GM23338 (cell line): ENCODE data around the gene RASIP1. TPM values are rescaled to one million over a fixed set of nuclear protein-coding genes. Genes with fewer than 3 reads are reported as not detected.

Experiments
- ATAC-seq: fragments of 200-7000 bp; cut with Tn5 transposase; 3 replicates; pipeline ENCODE4 v1.9.1; 2020
- DNase-seq: peaks from one replicate; pipeline ENCODE4 v3.0.0-alpha.2; 2015; ENCODE audit warnings: low spot score
- H2AFZ ChIP-seq: fragments of 200-600 bp; sonication (generic); 2 replicates; pipeline ENCODE4 v1.8.0; 2016; ENCODE audit warnings: antibody characterized with exemption, mild to moderate bottlenecking, moderate library complexity
- H3F3A ChIP-seq: fragments of 200-600 bp; sonication (generic); replicated peaks from 2 replicates; pipeline ENCODE4 v1.8.0; 2017; ENCODE audit warnings: antibody characterized with exemption, mixed run types, low read depth
- H3K27ac ChIP-seq: fragments of 200-600 bp; sonication (generic); 2 replicates; pipeline ENCODE4 v1.6.1; 2016; ENCODE audit warnings: low read depth
- H3K27me3 ChIP-seq: fragments of 200-600 bp; sonication (generic); 2 replicates; pipeline ENCODE4 v1.8.0; 2016; ENCODE audit warnings: mild to moderate bottlenecking, mixed run types, moderate library complexity; ENCODE audit not compliant: insufficient read depth
- H3K36me3 ChIP-seq: fragments of 200-600 bp; sonication (generic); 2 replicates; pipeline ENCODE4 v1.8.0; 2016; ENCODE audit warnings: mild to moderate bottlenecking; ENCODE audit not compliant: insufficient read depth
- H3K4me1 ChIP-seq: fragments of 200-600 bp; sonication (generic); 2 replicates; pipeline ENCODE4 v1.8.0; 2016; ENCODE audit warnings: mild to moderate bottlenecking, moderate library complexity; ENCODE audit not compliant: insufficient read depth
- H3K4me2 ChIP-seq: fragments of 200-600 bp; sonication (generic); 2 replicates; pipeline ENCODE4 v1.7.1; 2017; ENCODE audit warnings: mixed run types
- H3K4me3 ChIP-seq: fragments of 200-600 bp; sonication (generic); 2 replicates; pipeline ENCODE4 v1.6.1; 2016; ENCODE audit warnings: mixed run types
- H3K79me2 ChIP-seq: fragments of 200-600 bp; sonication (generic); replicated peaks from 2 replicates; pipeline ENCODE4 v1.8.0; 2017; ENCODE audit warnings: mild to moderate bottlenecking; ENCODE audit not compliant: insufficient read depth
- H3K9me2 ChIP-seq: fragments of 200-600 bp; sonication (generic); 2 replicates; pipeline ENCODE4 v1.8.0; 2017; ENCODE audit not compliant: insufficient read depth
- H4K20me1 ChIP-seq: fragments of 200-600 bp; sonication (generic); replicated peaks from 2 replicates; pipeline ENCODE4 v1.8.0; 2017; ENCODE audit warnings: mild to moderate bottlenecking; ENCODE audit not compliant: insufficient read depth
- H3K27ac Mint-ChIP-seq: 2 replicates; pipeline ENCODE4 v1.8.0; 2020; ENCODE audit warnings: inconsistent platforms, mild to moderate bottlenecking, moderate library complexity, mixed read lengths
- H3K27me3 Mint-ChIP-seq: 3 replicates; pipeline ENCODE4 v1.8.0; 2022; ENCODE audit warnings: low read depth, mild to moderate bottlenecking, moderate library complexity, mixed read lengths, inconsistent platforms; ENCODE audit not compliant: insufficient read depth, poor library complexity
- H3K36me3 Mint-ChIP-seq: 3 replicates; pipeline ENCODE4 v1.8.0; 2021; ENCODE audit warnings: low read depth, mild to moderate bottlenecking, inconsistent platforms, moderate library complexity, mixed read lengths
- H3K4me1 Mint-ChIP-seq: 3 replicates; pipeline ENCODE4 v1.8.0; 2020; ENCODE audit warnings: mild to moderate bottlenecking, inconsistent platforms, mixed read lengths
- H3K4me3 Mint-ChIP-seq: 3 replicates; pipeline ENCODE4 v1.8.0; 2021; ENCODE audit warnings: moderate library complexity, mild to moderate bottlenecking, inconsistent platforms, mixed read lengths
- H3K9me3 Mint-ChIP-seq: 3 replicates; pipeline ENCODE4 v1.8.0; 2020; ENCODE audit warnings: moderate library complexity, mild to moderate bottlenecking, inconsistent platforms, mixed read lengths
- CREB1 ChIP-seq: fragments of 250-450 bp; sonication (Bioruptor Pico); IDR thresholded peaks from 2 replicates; pipeline ENCODE4 v1.5.0; 2020; ENCODE audit warnings: low read depth, mild to moderate bottlenecking, moderate library complexity
- EZH2 ChIP-seq: fragments of 200-600 bp; sonication (generic); IDR thresholded peaks from one replicate; pipeline ENCODE4 v1.8.0; 2017; ENCODE audit warnings: antibody characterized with exemption, mild to moderate bottlenecking, low read depth; ENCODE audit not compliant: unreplicated experiment
- EZH2phosphoT487 ChIP-seq: fragments of 200-600 bp; sonication (generic); IDR thresholded peaks from one replicate; pipeline ENCODE4 v1.8.1; 2018; ENCODE audit warnings: antibody characterized with exemption; ENCODE audit not compliant: unreplicated experiment
- JUNB ChIP-seq: IDR thresholded peaks from one replicate; pipeline ENCODE4 v1.6.1; 2016; ENCODE audit warnings: antibody characterized with exemption; ENCODE audit not compliant: unreplicated experiment
- NANOG ChIP-seq: IDR thresholded peaks from 2 replicates; pipeline ENCODE4 v1.6.1; 2016; ENCODE audit warnings: antibody characterized with exemption, borderline replicate concordance
- POLR2AphosphoS5 ChIP-seq: IDR thresholded peaks from 2 replicates; pipeline ENCODE4 v1.6.1; 2016; ENCODE audit warnings: antibody characterized with exemption, low read depth
- STAT1 ChIP-seq: IDR thresholded peaks from one replicate; pipeline ENCODE4 v1.6.1; 2016; ENCODE audit warnings: antibody characterized with exemption; ENCODE audit not compliant: unreplicated experiment
- ZNF114 ChIP-seq: fragments of 250-450 bp; sonication (Bioruptor Pico); IDR thresholded peaks from 2 replicates; pipeline ENCODE4 v1.5.0; 2020; ENCODE audit warnings: mild to moderate bottlenecking, moderate library complexity
- ZNF331 ChIP-seq: fragments of 250-450 bp; sonication (Bioruptor Pico); IDR thresholded peaks from 2 replicates; pipeline ENCODE4 v1.5.0; 2020; ENCODE audit warnings: low read depth, mild to moderate bottlenecking, moderate library complexity
- polyA plus RNA-seq: library from polyadenylated mRNA; unstranded; fragments of >200 nt; fragmentation: Nextera tagmentation; extraction: Ambion mirVana; gene quantifications from 2 replicates; pipeline ENCODE4 v1.2.1, GENCODE V29; 2016
- total RNA-seq: library from RNA; depleted of rRNA; stranded (reverse); fragments of >200 nt; shearing (Covaris generic); gene quantifications from 2 replicates; pipeline ENCODE4 v1.2.3, GENCODE V29; 2014
- TF ChIP-seq, protein P1 (sequence below): IDR thresholded peaks from 2 replicates; pipeline ENCODE4 v1.6.1; 2016; ENCODE audit warnings: antibody characterized with exemption
- TF ChIP-seq, protein P2 (sequence below), 2 experiments: fragments of 200-600 bp in 1 of 2; sonication (generic) in 1 of 2; conservative IDR thresholded peaks; 2 replicates each; pipeline versions ENCODE4 v1.5.1 to v1.6.1; 2016 to 2017; ENCODE audit warnings: antibody characterized with exemption in 2 of 2, low read depth in 2 of 2, mild to moderate bottlenecking in 2 of 2, moderate library complexity in 1 of 2
- TF ChIP-seq, protein P3 (sequence below): IDR thresholded peaks from one replicate; pipeline ENCODE4 v1.6.1; 2018; ENCODE audit warnings: antibody characterized with exemption; ENCODE audit not compliant: unreplicated experiment
- TF ChIP-seq, protein P4 (sequence below): fragments of 250-450 bp; sonication (Bioruptor Pico); IDR thresholded peaks from 2 replicates; pipeline ENCODE4 v1.5.0; 2020; ENCODE audit warnings: mild to moderate bottlenecking, moderate library complexity

Gene RASIP1
- total and polyA plus RNA-seq, 2 experiments from 2014 or later, result 9.2 to 14.8 TPM

DNA sequence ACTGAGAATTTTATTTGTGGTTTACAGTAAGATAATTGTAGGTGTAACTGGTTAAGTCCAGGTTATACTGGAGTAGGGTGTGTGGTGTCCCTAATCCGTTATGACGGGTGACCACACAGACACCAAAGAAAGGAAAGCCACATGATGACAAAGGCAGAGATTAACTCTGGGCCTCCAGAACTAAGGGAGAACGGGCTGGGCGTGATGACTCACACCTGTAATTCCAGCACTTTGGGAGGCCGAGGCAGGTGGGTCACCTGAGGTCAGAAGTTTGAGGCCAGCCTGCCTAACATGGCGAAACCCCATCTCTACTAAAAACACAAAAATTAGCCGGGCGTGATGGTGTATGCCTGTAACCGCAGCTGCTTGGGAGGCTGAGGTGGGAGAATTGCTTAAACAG is 54.8 kb downstream of the RASIP1 start:
- H3K27ac ChIP-seq, result no peak overlapping the region
- no peaks in the 10 kb centered on the region for H3K27me3 ChIP-seq
- DNase-seq, result no peak
- Mint-ChIP-seq H3K4me3 (no peak overlapping the region; the same call in 2 of the 3 replicates), H3K4me1 (no peaks in the 10 kb centered on the region), H3K27me3 (peaks cover 2% of the 10 kb centered on the region), H3K36me3 (no peaks in the 10 kb centered on the region), H3K27ac (no peak overlapping the region), H3K9me3 (no peaks in the 10 kb centered on the region)
- TF ChIP-seq STAT1 (no peak), ZNF331 (CRISPR knock-in tag) (no peak), NANOG (no peak), ZNF114 (CRISPR knock-in tag) (no peak), JUNB (no peak), POLR2AphosphoS5 (no peak), EZH2phosphoT487 (no peak), EZH2 (no peak), CREB1 (CRISPR knock-in tag) (no peak)
- TF ChIP-seq, protein P1, sequence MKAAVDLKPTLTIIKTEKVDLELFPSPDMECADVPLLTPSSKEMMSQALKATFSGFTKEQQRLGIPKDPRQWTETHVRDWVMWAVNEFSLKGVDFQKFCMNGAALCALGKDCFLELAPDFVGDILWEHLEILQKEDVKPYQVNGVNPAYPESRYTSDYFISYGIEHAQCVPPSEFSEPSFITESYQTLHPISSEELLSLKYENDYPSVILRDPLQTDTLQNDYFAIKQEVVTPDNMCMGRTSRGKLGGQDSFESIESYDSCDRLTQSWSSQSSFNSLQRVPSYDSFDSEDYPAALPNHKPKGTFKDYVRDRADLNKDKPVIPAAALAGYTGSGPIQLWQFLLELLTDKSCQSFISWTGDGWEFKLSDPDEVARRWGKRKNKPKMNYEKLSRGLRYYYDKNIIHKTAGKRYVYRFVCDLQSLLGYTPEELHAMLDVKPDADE, result no peak
- TF ChIP-seq, protein P2, sequence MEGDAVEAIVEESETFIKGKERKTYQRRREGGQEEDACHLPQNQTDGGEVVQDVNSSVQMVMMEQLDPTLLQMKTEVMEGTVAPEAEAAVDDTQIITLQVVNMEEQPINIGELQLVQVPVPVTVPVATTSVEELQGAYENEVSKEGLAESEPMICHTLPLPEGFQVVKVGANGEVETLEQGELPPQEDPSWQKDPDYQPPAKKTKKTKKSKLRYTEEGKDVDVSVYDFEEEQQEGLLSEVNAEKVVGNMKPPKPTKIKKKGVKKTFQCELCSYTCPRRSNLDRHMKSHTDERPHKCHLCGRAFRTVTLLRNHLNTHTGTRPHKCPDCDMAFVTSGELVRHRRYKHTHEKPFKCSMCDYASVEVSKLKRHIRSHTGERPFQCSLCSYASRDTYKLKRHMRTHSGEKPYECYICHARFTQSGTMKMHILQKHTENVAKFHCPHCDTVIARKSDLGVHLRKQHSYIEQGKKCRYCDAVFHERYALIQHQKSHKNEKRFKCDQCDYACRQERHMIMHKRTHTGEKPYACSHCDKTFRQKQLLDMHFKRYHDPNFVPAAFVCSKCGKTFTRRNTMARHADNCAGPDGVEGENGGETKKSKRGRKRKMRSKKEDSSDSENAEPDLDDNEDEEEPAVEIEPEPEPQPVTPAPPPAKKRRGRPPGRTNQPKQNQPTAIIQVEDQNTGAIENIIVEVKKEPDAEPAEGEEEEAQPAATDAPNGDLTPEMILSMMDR (conservative IDR thresholded peaks at IDR 0.05; ENCODE audit: low read depth in 2 of 2), result no peak
- TF ChIP-seq, protein P3, sequence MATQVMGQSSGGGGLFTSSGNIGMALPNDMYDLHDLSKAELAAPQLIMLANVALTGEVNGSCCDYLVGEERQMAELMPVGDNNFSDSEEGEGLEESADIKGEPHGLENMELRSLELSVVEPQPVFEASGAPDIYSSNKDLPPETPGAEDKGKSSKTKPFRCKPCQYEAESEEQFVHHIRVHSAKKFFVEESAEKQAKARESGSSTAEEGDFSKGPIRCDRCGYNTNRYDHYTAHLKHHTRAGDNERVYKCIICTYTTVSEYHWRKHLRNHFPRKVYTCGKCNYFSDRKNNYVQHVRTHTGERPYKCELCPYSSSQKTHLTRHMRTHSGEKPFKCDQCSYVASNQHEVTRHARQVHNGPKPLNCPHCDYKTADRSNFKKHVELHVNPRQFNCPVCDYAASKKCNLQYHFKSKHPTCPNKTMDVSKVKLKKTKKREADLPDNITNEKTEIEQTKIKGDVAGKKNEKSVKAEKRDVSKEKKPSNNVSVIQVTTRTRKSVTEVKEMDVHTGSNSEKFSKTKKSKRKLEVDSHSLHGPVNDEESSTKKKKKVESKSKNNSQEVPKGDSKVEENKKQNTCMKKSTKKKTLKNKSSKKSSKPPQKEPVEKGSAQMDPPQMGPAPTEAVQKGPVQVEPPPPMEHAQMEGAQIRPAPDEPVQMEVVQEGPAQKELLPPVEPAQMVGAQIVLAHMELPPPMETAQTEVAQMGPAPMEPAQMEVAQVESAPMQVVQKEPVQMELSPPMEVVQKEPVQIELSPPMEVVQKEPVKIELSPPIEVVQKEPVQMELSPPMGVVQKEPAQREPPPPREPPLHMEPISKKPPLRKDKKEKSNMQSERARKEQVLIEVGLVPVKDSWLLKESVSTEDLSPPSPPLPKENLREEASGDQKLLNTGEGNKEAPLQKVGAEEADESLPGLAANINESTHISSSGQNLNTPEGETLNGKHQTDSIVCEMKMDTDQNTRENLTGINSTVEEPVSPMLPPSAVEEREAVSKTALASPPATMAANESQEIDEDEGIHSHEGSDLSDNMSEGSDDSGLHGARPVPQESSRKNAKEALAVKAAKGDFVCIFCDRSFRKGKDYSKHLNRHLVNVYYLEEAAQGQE, result no peak
- TF ChIP-seq, protein P4, sequence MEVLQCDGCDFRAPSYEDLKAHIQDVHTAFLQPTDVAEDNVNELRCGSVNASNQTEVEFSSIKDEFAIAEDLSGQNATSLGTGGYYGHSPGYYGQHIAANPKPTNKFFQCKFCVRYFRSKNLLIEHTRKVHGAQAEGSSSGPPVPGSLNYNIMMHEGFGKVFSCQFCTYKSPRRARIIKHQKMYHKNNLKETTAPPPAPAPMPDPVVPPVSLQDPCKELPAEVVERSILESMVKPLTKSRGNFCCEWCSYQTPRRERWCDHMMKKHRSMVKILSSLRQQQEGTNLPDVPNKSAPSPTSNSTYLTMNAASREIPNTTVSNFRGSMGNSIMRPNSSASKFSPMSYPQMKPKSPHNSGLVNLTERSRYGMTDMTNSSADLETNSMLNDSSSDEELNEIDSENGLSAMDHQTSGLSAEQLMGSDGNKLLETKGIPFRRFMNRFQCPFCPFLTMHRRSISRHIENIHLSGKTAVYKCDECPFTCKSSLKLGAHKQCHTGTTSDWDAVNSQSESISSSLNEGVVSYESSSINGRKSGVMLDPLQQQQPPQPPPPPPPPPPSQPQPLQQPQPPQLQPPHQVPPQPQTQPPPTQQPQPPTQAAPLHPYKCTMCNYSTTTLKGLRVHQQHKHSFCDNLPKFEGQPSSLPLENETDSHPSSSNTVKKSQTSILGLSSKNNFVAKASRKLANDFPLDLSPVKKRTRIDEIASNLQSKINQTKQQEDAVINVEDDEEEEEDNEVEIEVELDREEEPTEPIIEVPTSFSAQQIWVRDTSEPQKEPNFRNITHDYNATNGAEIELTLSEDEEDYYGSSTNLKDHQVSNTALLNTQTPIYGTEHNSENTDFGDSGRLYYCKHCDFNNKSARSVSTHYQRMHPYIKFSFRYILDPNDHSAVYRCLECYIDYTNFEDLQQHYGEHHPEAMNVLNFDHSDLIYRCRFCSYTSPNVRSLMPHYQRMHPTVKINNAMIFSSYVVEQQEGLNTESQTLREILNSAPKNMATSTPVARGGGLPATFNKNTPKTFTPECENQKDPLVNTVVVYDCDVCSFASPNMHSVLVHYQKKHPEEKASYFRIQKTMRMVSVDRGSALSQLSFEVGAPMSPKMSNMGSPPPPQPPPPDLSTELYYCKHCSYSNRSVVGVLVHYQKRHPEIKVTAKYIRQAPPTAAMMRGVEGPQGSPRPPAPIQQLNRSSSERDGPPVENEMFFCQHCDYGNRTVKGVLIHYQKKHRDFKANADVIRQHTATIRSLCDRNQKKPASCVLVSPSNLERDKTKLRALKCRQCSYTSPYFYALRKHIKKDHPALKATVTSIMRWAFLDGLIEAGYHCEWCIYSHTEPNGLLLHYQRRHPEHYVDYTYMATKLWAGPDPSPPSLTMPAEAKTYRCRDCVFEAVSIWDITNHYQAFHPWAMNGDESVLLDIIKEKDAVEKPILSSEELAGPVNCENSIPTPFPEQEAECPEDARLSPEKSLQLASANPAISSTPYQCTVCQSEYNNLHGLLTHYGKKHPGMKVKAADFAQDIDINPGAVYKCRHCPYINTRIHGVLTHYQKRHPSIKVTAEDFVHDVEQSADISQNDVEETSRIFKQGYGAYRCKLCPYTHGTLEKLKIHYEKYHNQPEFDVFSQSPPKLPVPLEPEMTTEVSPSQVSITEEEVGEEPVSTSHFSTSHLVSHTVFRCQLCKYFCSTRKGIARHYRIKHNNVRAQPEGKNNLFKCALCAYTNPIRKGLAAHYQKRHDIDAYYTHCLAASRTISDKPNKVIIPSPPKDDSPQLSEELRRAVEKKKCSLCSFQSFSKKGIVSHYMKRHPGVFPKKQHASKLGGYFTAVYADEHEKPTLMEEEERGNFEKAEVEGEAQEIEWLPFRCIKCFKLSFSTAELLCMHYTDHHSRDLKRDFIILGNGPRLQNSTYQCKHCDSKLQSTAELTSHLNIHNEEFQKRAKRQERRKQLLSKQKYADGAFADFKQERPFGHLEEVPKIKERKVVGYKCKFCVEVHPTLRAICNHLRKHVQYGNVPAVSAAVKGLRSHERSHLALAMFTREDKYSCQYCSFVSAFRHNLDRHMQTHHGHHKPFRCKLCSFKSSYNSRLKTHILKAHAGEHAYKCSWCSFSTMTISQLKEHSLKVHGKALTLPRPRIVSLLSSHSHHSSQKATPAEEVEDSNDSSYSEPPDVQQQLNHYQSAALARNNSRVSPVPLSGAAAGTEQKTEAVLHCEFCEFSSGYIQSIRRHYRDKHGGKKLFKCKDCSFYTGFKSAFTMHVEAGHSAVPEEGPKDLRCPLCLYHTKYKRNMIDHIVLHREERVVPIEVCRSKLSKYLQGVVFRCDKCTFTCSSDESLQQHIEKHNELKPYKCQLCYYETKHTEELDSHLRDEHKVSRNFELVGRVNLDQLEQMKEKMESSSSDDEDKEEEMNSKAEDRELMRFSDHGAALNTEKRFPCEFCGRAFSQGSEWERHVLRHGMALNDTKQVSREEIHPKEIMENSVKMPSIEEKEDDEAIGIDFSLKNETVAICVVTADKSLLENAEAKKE, result no peak
- H3K9me2 ChIP-seq, result no peaks in the 10 kb centered on the region
- H3K36me3 ChIP-seq, result no peaks in the 10 kb centered on the region
- H2AFZ ChIP-seq, result no peak overlapping the region
- H3K79me2 ChIP-seq, result no peaks in the 10 kb centered on the region
- H3F3A ChIP-seq, result no peaks in the 10 kb centered on the region
- no peak overlapping the region for H3K4me2 ChIP-seq
- no peak for ATAC-seq
- no peak overlapping the region for H3K4me3 ChIP-seq
- no peaks in the 10 kb centered on the region for H4K20me1 ChIP-seq
- H3K4me1 ChIP-seq, result no peaks in the 10 kb centered on the region
